Measurements from ENCODE around the gene MYOZ3. TPM values are rescaled to one million over a fixed set of nuclear protein-coding genes. Genes with fewer than 3 reads are reported as not detected.

MYOZ3 gene, protein sequence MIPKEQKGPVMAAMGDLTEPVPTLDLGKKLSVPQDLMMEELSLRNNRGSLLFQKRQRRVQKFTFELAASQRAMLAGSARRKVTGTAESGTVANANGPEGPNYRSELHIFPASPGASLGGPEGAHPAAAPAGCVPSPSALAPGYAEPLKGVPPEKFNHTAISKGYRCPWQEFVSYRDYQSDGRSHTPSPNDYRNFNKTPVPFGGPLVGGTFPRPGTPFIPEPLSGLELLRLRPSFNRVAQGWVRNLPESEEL
- total RNA-seq (2021; fragmentation: NEBNext Ultra II Directional; extraction: Animal tissue kit (Norgen Biotek cat#: 25700)) (19.1 and 19.4 TPM in 2 replicates), polyA plus RNA-seq (2011; rRNA removed) (9.6 and 12.4 TPM in 2 replicates), polyA minus RNA-seq (2011; rRNA and poly(A)+ RNA removed) (7.4 and 9.0 TPM in 2 replicates)
- polyA plus RNA-seq (2011; cell fraction: cytosol; rRNA removed), result 10.0 TPM
- 15.5 TPM for polyA plus RNA-seq (2011; cell fraction: nucleus; rRNA removed)
- polyA plus RNA-seq (2012, experiment 1 of 2), result 26.8 to 40.0 TPM (median 29.3 TPM) in 4 replicates
- 13.4 TPM for polyA plus RNA-seq (2012, experiment 2 of 2)
- polyA plus RNA-seq (2013, experiment 1 of 2), result 17.4 TPM
- 12.8 TPM for polyA plus RNA-seq (2013, experiment 2 of 2)
- 21.7 TPM for polyA minus RNA-seq (2011; cell fraction: cytosol; rRNA and poly(A)+ RNA removed)
- 28.7 TPM for polyA minus RNA-seq (2011; cell fraction: nucleus; rRNA and poly(A)+ RNA removed)
- long read RNA-seq, experiment 1, partial matches to known transcripts, result 4 of 24 reads
- long read RNA-seq, experiment 1, other reads (novel, unspliced or antisense), result 16 of 24 reads
- long read RNA-seq, experiment 2, partial matches to known transcripts, result 0 of 11 reads
- long read RNA-seq, experiment 2, other reads (novel, unspliced or antisense), result 7 of 11 reads

DNA sequence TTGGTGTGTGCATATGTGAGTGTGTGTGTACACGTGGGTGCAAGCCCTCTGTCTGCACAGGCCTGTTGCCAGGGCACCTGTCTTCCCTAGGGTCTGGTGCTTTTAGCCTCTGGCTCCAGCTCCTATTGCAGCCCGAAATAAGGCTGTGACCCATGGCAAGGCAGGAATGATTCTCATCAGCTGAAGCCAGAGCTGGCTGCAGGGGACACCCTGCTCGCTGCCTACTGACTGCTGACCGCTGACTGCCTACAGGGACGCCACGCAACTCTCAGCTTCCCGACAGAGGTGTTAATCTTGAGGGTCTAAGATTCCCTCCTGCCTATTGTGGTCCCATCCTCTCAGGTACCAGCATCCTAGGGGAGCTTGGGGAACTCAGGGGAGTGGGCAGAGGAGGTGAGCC, at the start of gene MYOZ3:
Gene MYOZ3, plus strand, starts transcription at position 166 of the 400 bp plus-strand sequence. CDS start 1,691 bp downstream, outside the sequence.
- no peak within 1 kb of the TSS; the same call in 1 of the 2 replicates for H4K8ac ChIP-seq (ENCODE audit: extremely low read depth, insufficient read depth, low read length)
- H3K9ac ChIP-seq (replicated peaks in 1 of 4; ENCODE audit: extremely low read depth in 1 of 4, low read depth in 3 of 4, low read length in 3 of 4), result no peak within 1 kb of the TSS
- WGBS, 2 experiments (ENCODE audit: extremely low coverage in 1 of 2, insufficient coverage in 1 of 2, insufficient read length in 1 of 2, insufficient replicate concordance in 2 of 2, low coverage in 1 of 2, low lambda C conversion rate in 2 of 2, missing lambda C conversion rate in 1 of 2), result 77% methylated on average over 7 of the region's 7 CpGs; no CpG with 5 or more reads in 1 of the 2 experiments
- H3K36me3 ChIP-seq (ENCODE audit: control insufficient read depth in 2 of 4, insufficient read depth in 4 of 4, low read length in 3 of 4), result no peaks in the 10 kb centered on the region
- H2AFZ ChIP-seq (ENCODE audit: low read length), result peak within 1 kb of the TSS; percentile 36
- TF ChIP-seq SAP30 (IDR thresholded peaks at IDR 0.05; ENCODE audit: insufficient read depth, insufficient replicate concordance, low read length) (no peak), BCL11A (IDR thresholded peaks at IDR 0.05; ENCODE audit: low read depth in 2 of 2, low read length in 2 of 2) (no peak), SUZ12 (IDR thresholded peaks at IDR 0.05; ENCODE audit: low read length) (no peak), SIRT6 (IDR thresholded peaks at IDR 0.05; ENCODE audit: low read length) (no peak), RXRA (IDR thresholded peaks at IDR 0.05; ENCODE audit: insufficient read depth, low read depth, low read length) (no peak)
- no peak for DNase-seq (ENCODE audit: low read depth in 1 of 2, low spot score in 2 of 2)
- no peak within 1 kb of the TSS for H3K23ac ChIP-seq (ENCODE audit: insufficient read length)
- ChIA-PET POLR2A (ENCODE audit: partially characterized antibody) (interaction anchor here (0.9 to 8.2 kb wide), 9 partner anchors 9 to 211 kb away, joined by 3 to 70 read pairs (median 4); partner anchors contain the start of genes RBM22 and RPS14), CTCF (ENCODE audit: partially characterized antibody) (interaction anchor here (0.6 to 20.1 kb wide), 12 partner anchors 10 to 211 kb away, joined by 3 to 303 read pairs (median 4); partner anchors contain the start of gene SYNPO)
- H3K4me1 ChIP-seq (replicated peaks in 1 of 4; ENCODE audit: control insufficient read depth in 3 of 4, insufficient read depth in 4 of 4, low read length in 3 of 4), result peaks cover 0 to 11% (median 2%) of the 10 kb centered on the region in 4 experiments; a peak in 4 of 7 replicates
- H3K27me3 ChIP-seq (replicated peaks in 1 of 4; ENCODE audit: control insufficient read depth in 3 of 4, extremely low read depth in 1 of 4, insufficient read depth in 3 of 4, low read length in 3 of 4), result no peaks in the 10 kb centered on the region; a peak in 1 of 7 replicates
- peaks cover 0 to 2% of the 10 kb centered on the region in 2 experiments for H4K20me1 ChIP-seq (replicated peaks in 1 of 2; ENCODE audit: control insufficient read depth in 1 of 2, insufficient read depth in 2 of 2, low read length in 2 of 2)
- H2BK12ac ChIP-seq (ENCODE audit: low read depth, low read length), result no peak within 1 kb of the TSS
- no peak within 1 kb of the TSS for H3K14ac ChIP-seq (ENCODE audit: insufficient read length)
- H2BK120ac ChIP-seq (replicated peaks; ENCODE audit: low read depth, low read length), result no peak within 1 kb of the TSS
- H2AK5ac ChIP-seq (ENCODE audit: low read depth, low read length), result no peak within 1 kb of the TSS
- peak within 1 kb of the TSS; percentile 14 to 15; a peak in 1 of 4 replicates for H3K4me2 ChIP-seq (ENCODE audit: insufficient read depth in 1 of 2, low read depth in 2 of 2, low read length in 2 of 2)
- H2BK20ac ChIP-seq (ENCODE audit: low read length), result no peak within 1 kb of the TSS
- H3K27ac ChIP-seq (ENCODE audit: low read depth, low read length), result no peak within 1 kb of the TSS
- H3K79me1 ChIP-seq (ENCODE audit: low read depth, low read length), result no peaks in the 10 kb centered on the region
- H3K79me2 ChIP-seq (ENCODE audit: control insufficient read depth in 1 of 2, insufficient read depth in 2 of 2, low read length in 2 of 2), result no peaks in the 10 kb centered on the region
- H3K18ac ChIP-seq (ENCODE audit: extremely low read depth, low read length), result no peak within 1 kb of the TSS
- no peak within 1 kb of the TSS for H2BK5ac ChIP-seq (ENCODE audit: low read depth, low read length)
- FAIRE-seq, result no peak
- H4K5ac ChIP-seq (ENCODE audit: insufficient read length, low read depth, low read length), result no peak within 1 kb of the TSS
- H3K56ac ChIP-seq (replicated peaks; ENCODE audit: insufficient read length, low read depth, low read length), result no peak within 1 kb of the TSS
- no peak within 1 kb of the TSS; the same call in 1 of the 2 replicates for H2BK15ac ChIP-seq (ENCODE audit: low read length)
- H3K4ac ChIP-seq (replicated peaks; ENCODE audit: insufficient read length, low read depth, low read length), result no peak within 1 kb of the TSS
- no peak within 1 kb of the TSS for H4K91ac ChIP-seq (replicated peaks; ENCODE audit: insufficient read length, low read length)
- H3K9me3 ChIP-seq (ENCODE audit: insufficient read depth in 2 of 2, low read depth in 1 of 2, low read length in 1 of 2), result no peaks in the 10 kb centered on the region
- H3K4me3 ChIP-seq (ENCODE audit: extremely low read depth in 1 of 4, insufficient read depth in 2 of 4, low read depth in 3 of 4, low read length in 4 of 4), result no peak within 1 kb of the TSS
- peaks cover 2% of the 10 kb centered on the region; the same call in 1 of the 2 replicates for H3K23me2 ChIP-seq (ENCODE audit: low read depth, low read length)
